H1 (cell line): ENCODE measurements around the gene NCSTN. TPM values are rescaled to one million over a fixed set of nuclear protein-coding genes. Genes with fewer than 3 reads are reported as not detected.

Experiments
- CTCF ChIA-PET: fragments of 300-600 bp; sonication (Branson Sonifier 250); formaldehyde crosslinking; loops from one replicate; lab custom pipeline; 2021; ENCODE audit not compliant: partially characterized antibody; lab: Charles Lee
- POLR2A ChIA-PET: fragments of 300-600 bp; sonication (Branson Sonifier 250); formaldehyde crosslinking; loops from one replicate; lab custom pipeline; 2021; ENCODE audit warnings: inconsistent platforms; ENCODE audit not compliant: partially characterized antibody; lab: Charles Lee
- DNase-seq, 2 experiments: peaks; one replicate each; pipeline versions ENCODE4 v3.0.0 to v3.0.0-alpha.2; 2010 to 2022; ENCODE audit warnings: low spot score in 2 of 2, low read depth in 1 of 2, mixed read lengths in 1 of 2
- FAIRE-seq: peaks from 2 replicates; lab custom pipeline; 2011; peaks lifted over from hg19 to GRCh38; lab: Jason Lieb, UNC
- H2AFZ ChIP-seq: 2 replicates; pipeline ENCODE4 v1.8.1; 2012; ENCODE audit warnings: low read length, inconsistent platforms
- H2AK5ac ChIP-seq: 2 replicates; pipeline ENCODE4 v1.6.1; 2013; ENCODE audit warnings: low read depth, low read length
- H2BK120ac ChIP-seq: replicated peaks from 2 replicates; pipeline ENCODE3; 2013; ENCODE audit warnings: low read depth, low read length, inconsistent platforms
- H2BK12ac ChIP-seq: 2 replicates; pipeline ENCODE4 v1.6.1; 2013; ENCODE audit warnings: low read depth, low read length
- H2BK15ac ChIP-seq: 2 replicates; pipeline ENCODE4 v1.6.1; 2013; ENCODE audit warnings: low read length
- H2BK20ac ChIP-seq: 2 replicates; pipeline ENCODE4 v1.6.1; 2013; ENCODE audit warnings: low read length
- H2BK5ac ChIP-seq: 2 replicates; pipeline ENCODE4 v1.6.1; 2013; ENCODE audit warnings: low read depth, low read length
- H3K14ac ChIP-seq: 2 replicates; pipeline ENCODE4 v1.6.1; 2013; ENCODE audit warnings: inconsistent platforms; ENCODE audit not compliant: insufficient read length
- H3K18ac ChIP-seq: 2 replicates; pipeline ENCODE4 v1.6.1; 2013; ENCODE audit warnings: low read length; ENCODE audit errors: extremely low read depth
- H3K23ac ChIP-seq: 2 replicates; pipeline ENCODE4 v1.6.1; 2013; ENCODE audit warnings: inconsistent platforms; ENCODE audit not compliant: insufficient read length
- H3K23me2 ChIP-seq: 2 replicates; pipeline ENCODE4 v1.6.1; 2013; ENCODE audit warnings: low read depth, low read length
- H3K27ac ChIP-seq: 2 replicates; pipeline ENCODE4 v1.6.1; 2011; ENCODE audit warnings: low read depth, low read length, inconsistent platforms
- H3K27me3 ChIP-seq, 4 experiments: replicated peaks in 1 of 4; 1 replicate in 1 of 4; 2 replicates in 3 of 4; pipeline versions ENCODE4 v1.6.1 to v1.8.1; 2011 to 2013; ENCODE audit warnings: low read length in 3 of 4, mild to moderate bottlenecking in 3 of 4, inconsistent platforms in 2 of 4, mixed read lengths in 2 of 4, moderate library complexity in 1 of 4; ENCODE audit not compliant: control insufficient read depth in 3 of 4, insufficient read depth in 3 of 4; ENCODE audit errors: extremely low read depth in 1 of 4
- H3K36me3 ChIP-seq, 4 experiments: 2 replicates each; pipeline versions ENCODE4 v1.6.1 to v1.8.1; 2011 to 2013; ENCODE audit warnings: mild to moderate bottlenecking in 4 of 4, low read length in 3 of 4, moderate library complexity in 2 of 4, control low read depth in 1 of 4, inconsistent platforms in 1 of 4; ENCODE audit not compliant: insufficient read depth in 4 of 4, control insufficient read depth in 2 of 4
- H3K4ac ChIP-seq: replicated peaks from 2 replicates; pipeline ENCODE3; 2013; ENCODE audit warnings: low read length, low read depth, mixed read lengths, inconsistent platforms; ENCODE audit not compliant: insufficient read length
- H3K4me1 ChIP-seq, 4 experiments: replicated peaks in 1 of 4; 1 replicate in 1 of 4; 2 replicates in 3 of 4; pipeline versions ENCODE4 v1.6.1 to v1.8.1; 2011 to 2013; ENCODE audit warnings: low read length in 3 of 4, inconsistent platforms in 2 of 4, mixed read lengths in 1 of 4; ENCODE audit not compliant: insufficient read depth in 4 of 4, control insufficient read depth in 3 of 4
- H3K4me2 ChIP-seq, 2 experiments: 2 replicates each; pipeline versions ENCODE4 v1.6.1 to v1.8.1; 2011 to 2013; ENCODE audit warnings: low read depth in 2 of 2, low read length in 2 of 2, control low read depth in 1 of 2, inconsistent platforms in 1 of 2, mild to moderate bottlenecking in 1 of 2; ENCODE audit not compliant: insufficient read depth in 1 of 2
- H3K4me3 ChIP-seq, 4 experiments: fragments of 200-600, 300-600 bp in 1 of 4; sonication (generic), shearing (Covaris generic), sonication (Bioruptor Twin) in 1 of 4; 2 replicates each; pipeline versions ENCODE4 v1.5.1 to v1.8.1; 2011 to 2016; ENCODE audit warnings: low read length in 4 of 4, low read depth in 3 of 4, control low read depth in 2 of 4, inconsistent platforms in 2 of 4, mild to moderate bottlenecking in 2 of 4, mixed read lengths in 1 of 4, moderate library complexity in 1 of 4; ENCODE audit not compliant: insufficient read depth in 2 of 4; ENCODE audit errors: extremely low read depth in 1 of 4
- H3K56ac ChIP-seq: replicated peaks from 2 replicates; pipeline ENCODE3; 2013; ENCODE audit warnings: low read depth, mild to moderate bottlenecking, mixed read lengths, low read length, inconsistent platforms; ENCODE audit not compliant: insufficient read length
- H3K79me1 ChIP-seq: 2 replicates; pipeline ENCODE4 v1.6.1; 2013; ENCODE audit warnings: low read depth, low read length, control low read depth
- H3K79me2 ChIP-seq, 2 experiments: 2 replicates each; pipeline versions ENCODE4 v1.6.1 to v1.8.1; 2012 to 2013; ENCODE audit warnings: low read length in 2 of 2, mild to moderate bottlenecking in 2 of 2, inconsistent platforms in 1 of 2; ENCODE audit not compliant: insufficient read depth in 2 of 2, control insufficient read depth in 1 of 2
- H3K9ac ChIP-seq, 4 experiments: replicated peaks in 1 of 4; 1 replicate in 1 of 4; 2 replicates in 3 of 4; pipeline versions ENCODE4 v1.6.1 to v1.8.1; 2011 to 2013; ENCODE audit warnings: low read depth in 3 of 4, low read length in 3 of 4, control low read depth in 2 of 4, mild to moderate bottlenecking in 2 of 4, moderate library complexity in 2 of 4, inconsistent platforms in 1 of 4; ENCODE audit errors: extremely low read depth in 1 of 4
- H3K9me3 ChIP-seq, 2 experiments: 2 replicates each; pipeline versions ENCODE4 v1.6.1 to v1.8.1; 2012 to 2013; ENCODE audit warnings: mild to moderate bottlenecking in 2 of 2, moderate library complexity in 2 of 2, control low read depth in 1 of 2, inconsistent platforms in 1 of 2, low read depth in 1 of 2, low read length in 1 of 2, mixed read lengths in 1 of 2; ENCODE audit not compliant: insufficient read depth in 2 of 2
- H4K20me1 ChIP-seq, 2 experiments: replicated peaks in 1 of 2; 2 replicates each; pipeline versions ENCODE3 to v1.8.1; 2011 to 2013; ENCODE audit warnings: inconsistent platforms in 2 of 2, low read length in 2 of 2, mild to moderate bottlenecking in 1 of 2; ENCODE audit not compliant: insufficient read depth in 2 of 2, control insufficient read depth in 1 of 2
- H4K5ac ChIP-seq: 2 replicates; pipeline ENCODE4 v1.6.1; 2013; ENCODE audit warnings: low read length, low read depth, mixed read lengths, inconsistent platforms; ENCODE audit not compliant: insufficient read length
- H4K8ac ChIP-seq: 2 replicates; pipeline ENCODE4 v1.8.0; 2013; ENCODE audit warnings: mild to moderate bottlenecking, moderate library complexity, low read length, inconsistent platforms; ENCODE audit not compliant: insufficient read depth; ENCODE audit errors: extremely low read depth
- H4K91ac ChIP-seq: replicated peaks from 2 replicates; pipeline ENCODE3; 2013; ENCODE audit warnings: low read length, mixed read lengths, inconsistent platforms; ENCODE audit not compliant: insufficient read length
- CBX5 ChIP-seq: fragments of 300-800, 300-1000 bp; sonication (generic); IDR thresholded peaks from 2 replicates; pipeline ENCODE4 v1.7.1; 2016; ENCODE audit warnings: antibody characterized with exemption, low read length, low read depth
- POLR2A ChIP-seq, 2 experiments: IDR thresholded peaks; 1 replicate in 1 of 2; 2 replicates in 1 of 2; pipeline ENCODE4 v1.6.1; 2011; ENCODE audit warnings: low read depth in 2 of 2, low read length in 2 of 2, mild to moderate bottlenecking in 2 of 2; ENCODE audit errors: control extremely low read depth in 1 of 2
- WGBS, 2 experiments: shearing (Covaris generic) in 1 of 2; methylation state at CpG; one replicate each; pipeline versions ENCODE4 v1.1.6 to v1.1.7; 2013 to 2015; ENCODE audit warnings: low lambda C conversion rate in 2 of 2, mixed read lengths in 2 of 2, inconsistent platforms in 1 of 2, low coverage in 1 of 2, missing lambda C conversion rate in 1 of 2; ENCODE audit not compliant: insufficient replicate concordance in 2 of 2, insufficient coverage in 1 of 2, insufficient read length in 1 of 2; ENCODE audit errors: extremely low coverage in 1 of 2, missing lambda C conversion rate in 1 of 2; 5-methylcytosine and 5-hydroxymethylcytosine counted together
- polyA plus RNA-seq, 7 experiments: library from polyadenylated mRNA; depleted of rRNA in 3 of 7; stranded (reverse) in 5 of 7; unstranded in 2 of 7; fragments of >200 nt in 5 of 7; fragments of 200-250 nt in 2 of 7; gene quantifications; 1 replicate in 5 of 7; 2 replicates in 1 of 7; 4 replicates in 1 of 7; pipeline versions ENCODE4 v1.2.1 to v1.2.3, GENCODE V29; 2011 to 2013; ENCODE audit warnings: missing spikeins in 2 of 7, mixed read lengths in 2 of 7
- total RNA-seq: library from RNA; stranded (reverse); fragmentation: NEBNext Ultra II Directional; extraction: Animal tissue kit (Norgen Biotek cat#: 25700); gene quantifications from 2 replicates; pipeline ENCODE4 v1.2.1, GENCODE V29; 2021

The NCSTN gene
- total and polyA plus RNA-seq, 2 of the 8 experiments (the other 6 are each of a cell fraction or from before 2014, with no cell fraction given), result 64.7 to 125 TPM

DNA sequence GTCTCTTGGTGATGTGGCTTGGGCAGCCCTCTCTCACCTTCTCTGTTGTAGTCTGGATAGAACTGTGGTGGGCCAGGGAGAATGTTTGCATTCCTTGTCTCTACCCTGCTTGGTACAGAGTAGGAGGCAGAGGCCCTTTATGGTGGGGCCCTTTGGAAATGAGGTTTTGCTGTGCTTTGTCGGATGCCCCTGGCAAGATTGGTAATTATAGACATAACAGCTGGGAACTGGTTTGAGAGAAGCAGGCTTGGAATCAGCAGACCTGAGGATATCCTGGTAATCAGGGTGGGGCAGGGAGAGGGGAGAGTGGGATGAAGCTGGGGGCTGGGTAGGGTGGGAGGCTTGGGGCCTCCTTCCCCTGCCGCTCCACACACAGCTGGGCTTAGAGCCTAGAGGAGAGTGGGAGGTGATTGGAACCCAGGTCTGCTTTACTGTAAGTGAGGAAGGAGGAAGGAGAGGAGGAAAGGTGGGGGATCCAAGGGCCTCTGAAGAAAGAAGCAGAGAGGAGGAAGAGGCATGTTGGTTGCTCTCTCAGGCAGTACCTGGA lies 62.2 kb downstream of the NCSTN start:
- ChIA-PET POLR2A (interaction anchor here (1.5 kb wide), 1 partner anchor 26 kb away, joined by 3 read pairs; no protein-coding TSS in a partner anchor), CTCF (interaction anchor here (0.7 to 5.8 kb wide), 4 partner anchors 21 to 140 kb away, joined by 3 to 56 read pairs (median 4); no protein-coding TSS in a partner anchor)
- peaks cover 19 to 38% (median 28%) of the 10 kb centered on the region in 4 experiments for H3K4me1 ChIP-seq

More for the DNA sequence above, 62.2 kb downstream of the NCSTN start:
- Histone ChIP-seq H3K4me2 (no peak overlapping the region), H2BK15ac (0 out of 2 replicates have a peak overlapping the region, but pooled peaks have one; percentile 41), H3K9ac (no peak overlapping the region), H3K4ac (no peak overlapping the region), H3K4me3 (no peak overlapping the region), H4K5ac (no peak overlapping the region), H2AK5ac (no peak overlapping the region), H4K91ac (no peak overlapping the region), H3K27ac (no peak overlapping the region), H3K14ac (no peak overlapping the region), H3K79me1 (peaks cover 36% of the 10 kb centered on the region), H3K79me2 (peaks cover 21 to 94% of the 10 kb centered on the region in 2 experiments), H4K20me1 (peaks cover 5 to 17% of the 10 kb centered on the region in 2 experiments), H2BK20ac (no peak overlapping the region), H3K23ac (no peak overlapping the region), H2BK12ac (no peak overlapping the region), H2AFZ (no peak overlapping the region), H2BK120ac (no peak overlapping the region), H4K8ac (no peak overlapping the region), H3K23me2 (peaks cover 8% of the 10 kb centered on the region), H3K56ac (no peak overlapping the region), H2BK5ac (0 out of 2 replicates have a peak overlapping the region, but pooled peaks have one; percentile 38), H3K18ac (no peak overlapping the region), H3K27me3 (no peaks in the 10 kb centered on the region), H3K9me3 (no peaks in the 10 kb centered on the region), H3K36me3 (0 out of 8 replicates have a peak, but pooled peaks cover 0 to 2% (median 0%) of the 10 kb centered on the region in 4 experiments)
- DNase-seq (no peak), FAIRE-seq (no peak)
- TF ChIP-seq POLR2A (IDR thresholded peaks at IDR 0.05; ENCODE audit: control extremely low read depth in 1 of 2, low read depth in 2 of 2, low read length in 2 of 2), result no peak
- no peak for TF ChIP-seq CBX5
- 75% methylated on average over 1 of the region's 2 CpGs; no CpG with 5 or more reads in 1 of the 2 experiments for WGBS, 2 experiments
